ENCODE data around the gene FBXO8. TPM values are rescaled to one million over a fixed set of nuclear protein-coding genes. Genes with fewer than 3 reads are reported as not detected.
A peak's percentile ranks its signal among the peaks of the same experiment; 100 is the strongest.

FBXO8 gene
- polyA plus RNA-seq, 1 of the 3 experiments (the other 2 are of a cell fraction) = 16.0 TPM

DNA sequence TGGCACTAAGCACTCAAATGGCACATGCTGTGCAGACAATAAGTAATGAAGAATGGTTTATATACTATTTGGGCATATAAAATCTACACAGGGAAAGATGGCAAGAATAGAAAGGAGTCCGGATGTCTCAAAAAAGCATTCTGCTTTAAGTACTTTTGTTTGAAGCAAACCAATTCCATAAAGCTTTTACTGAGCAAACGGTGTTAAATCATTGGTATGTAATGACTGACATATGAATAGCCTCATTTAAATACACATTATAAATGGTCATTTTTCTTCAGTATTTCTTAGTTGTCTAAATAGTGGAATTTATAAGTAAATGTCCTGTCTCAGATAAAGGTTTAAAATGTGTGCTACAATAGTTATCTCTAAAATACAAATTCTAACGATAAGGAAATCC, 6.0 kb downstream of the FBXO8 start:
- H3K27me3 ChIP-seq (ENCODE audit: insufficient read depth) = no peaks in the 10 kb centered on the region
- no peaks in the 10 kb centered on the region for H4K20me1 ChIP-seq (ENCODE audit: insufficient read depth)
- peaks cover 2 to 18% of the 10 kb centered on the region in 2 experiments for H3K36me3 ChIP-seq (replicated peaks in 1 of 2; ENCODE audit: control insufficient read depth in 1 of 2, insufficient read depth in 2 of 2, low read length in 1 of 2)
- peaks cover 10% of the 10 kb centered on the region; the same call in 1 of the 2 replicates for H3K9me3 ChIP-seq
- WGBS (ENCODE audit: low lambda C conversion rate) = 70% methylated on average over 3 of the region's 3 CpGs
- no peaks in the 10 kb centered on the region for H3K9me2 ChIP-seq
- CTCF ChIA-PET = interaction anchor here (0.9 to 1.5 kb wide), 3 partner anchors 10 to 892 kb away, joined by 3 to 6 read pairs (median 3); no protein-coding TSS in a partner anchor
- no peaks in the 10 kb centered on the region for H3F3A ChIP-seq (replicated peaks; ENCODE audit: insufficient read depth)
- H3K4me3 ChIP-seq (ENCODE audit: low read depth in 2 of 2, low read length in 1 of 2) = no peak overlapping the region
- no peak for DNase-seq
- H3K4me1 ChIP-seq (ENCODE audit: control insufficient read depth in 1 of 2, insufficient read depth in 2 of 2, low read depth in 1 of 2, low read length in 1 of 2) = peaks cover 0 to 7% of the 10 kb centered on the region in 2 experiments; a peak in 2 of 4 replicates
- H3K79me2 ChIP-seq (ENCODE audit: insufficient read depth) = peaks cover 92% of the 10 kb centered on the region
- peak overlapping the region in 1 of 2 experiments; percentile 58; a peak in 2 of 4 replicates for H3K27ac ChIP-seq (ENCODE audit: low read depth in 2 of 2, low read length in 1 of 2)
- no peak overlapping the region for H3K9ac ChIP-seq
- H3K4me2 ChIP-seq = no peak overlapping the region
- POLR2A ChIA-PET = no interaction called here
- TF ChIP-seq, protein P1, sequence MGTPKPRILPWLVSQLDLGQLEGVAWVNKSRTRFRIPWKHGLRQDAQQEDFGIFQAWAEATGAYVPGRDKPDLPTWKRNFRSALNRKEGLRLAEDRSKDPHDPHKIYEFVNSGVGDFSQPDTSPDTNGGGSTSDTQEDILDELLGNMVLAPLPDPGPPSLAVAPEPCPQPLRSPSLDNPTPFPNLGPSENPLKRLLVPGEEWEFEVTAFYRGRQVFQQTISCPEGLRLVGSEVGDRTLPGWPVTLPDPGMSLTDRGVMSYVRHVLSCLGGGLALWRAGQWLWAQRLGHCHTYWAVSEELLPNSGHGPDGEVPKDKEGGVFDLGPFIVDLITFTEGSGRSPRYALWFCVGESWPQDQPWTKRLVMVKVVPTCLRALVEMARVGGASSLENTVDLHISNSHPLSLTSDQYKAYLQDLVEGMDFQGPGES (IDR thresholded peaks at IDR 0.05; ENCODE audit: low read depth, low read length) = no peak
- TF ChIP-seq, protein P2, sequence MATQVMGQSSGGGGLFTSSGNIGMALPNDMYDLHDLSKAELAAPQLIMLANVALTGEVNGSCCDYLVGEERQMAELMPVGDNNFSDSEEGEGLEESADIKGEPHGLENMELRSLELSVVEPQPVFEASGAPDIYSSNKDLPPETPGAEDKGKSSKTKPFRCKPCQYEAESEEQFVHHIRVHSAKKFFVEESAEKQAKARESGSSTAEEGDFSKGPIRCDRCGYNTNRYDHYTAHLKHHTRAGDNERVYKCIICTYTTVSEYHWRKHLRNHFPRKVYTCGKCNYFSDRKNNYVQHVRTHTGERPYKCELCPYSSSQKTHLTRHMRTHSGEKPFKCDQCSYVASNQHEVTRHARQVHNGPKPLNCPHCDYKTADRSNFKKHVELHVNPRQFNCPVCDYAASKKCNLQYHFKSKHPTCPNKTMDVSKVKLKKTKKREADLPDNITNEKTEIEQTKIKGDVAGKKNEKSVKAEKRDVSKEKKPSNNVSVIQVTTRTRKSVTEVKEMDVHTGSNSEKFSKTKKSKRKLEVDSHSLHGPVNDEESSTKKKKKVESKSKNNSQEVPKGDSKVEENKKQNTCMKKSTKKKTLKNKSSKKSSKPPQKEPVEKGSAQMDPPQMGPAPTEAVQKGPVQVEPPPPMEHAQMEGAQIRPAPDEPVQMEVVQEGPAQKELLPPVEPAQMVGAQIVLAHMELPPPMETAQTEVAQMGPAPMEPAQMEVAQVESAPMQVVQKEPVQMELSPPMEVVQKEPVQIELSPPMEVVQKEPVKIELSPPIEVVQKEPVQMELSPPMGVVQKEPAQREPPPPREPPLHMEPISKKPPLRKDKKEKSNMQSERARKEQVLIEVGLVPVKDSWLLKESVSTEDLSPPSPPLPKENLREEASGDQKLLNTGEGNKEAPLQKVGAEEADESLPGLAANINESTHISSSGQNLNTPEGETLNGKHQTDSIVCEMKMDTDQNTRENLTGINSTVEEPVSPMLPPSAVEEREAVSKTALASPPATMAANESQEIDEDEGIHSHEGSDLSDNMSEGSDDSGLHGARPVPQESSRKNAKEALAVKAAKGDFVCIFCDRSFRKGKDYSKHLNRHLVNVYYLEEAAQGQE (IDR thresholded peaks at IDR 0.05; ENCODE audit: low read depth, low read length) = no peak
- TF ChIP-seq TAF1 (IDR thresholded peaks at IDR 0.05; ENCODE audit: borderline replicate concordance, low read depth, low read length) (no peak), GATA2 (CRISPR knock-in tag; IDR thresholded peaks at IDR 0.05) (no peak), NFIC (IDR thresholded peaks at IDR 0.05; ENCODE audit: borderline replicate concordance) (no peak), ELF1 (IDR thresholded peaks at IDR 0.05) (no peak), CHD2 (IDR thresholded peaks at IDR 0.05; ENCODE audit: low read length, partially characterized antibody) (no peak), TCF12 (IDR thresholded peaks at IDR 0.05) (no peak), GABPA (IDR thresholded peaks at IDR 0.05; ENCODE audit: low read depth) (no peak), POLR2AphosphoS5 (IDR thresholded peaks at IDR 0.05; ENCODE audit: low read depth, low read length) (no peak)
- H2AFZ ChIP-seq (ENCODE audit: low read depth) = no peak overlapping the region

DNA sequence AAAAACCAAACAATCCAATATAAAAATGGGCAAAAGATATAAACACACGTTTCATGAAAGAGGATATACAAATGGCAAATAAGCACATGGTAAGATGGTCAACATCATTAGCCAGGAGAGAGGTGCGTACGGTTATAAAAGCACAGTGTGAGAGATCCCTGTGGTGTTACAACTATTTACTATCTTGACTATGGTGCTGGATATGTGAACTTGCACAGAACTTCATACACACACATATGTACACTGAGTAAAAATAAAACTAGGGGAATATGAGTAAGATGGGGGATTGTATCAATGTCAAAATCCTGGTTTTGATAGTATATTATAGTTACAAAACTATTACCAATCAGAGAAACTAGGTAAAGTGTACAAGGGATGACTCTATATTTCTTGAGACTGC, 8.4 kb downstream of the FBXO8 start:
- Histone ChIP-seq H3K4me1 (ENCODE audit: control insufficient read depth in 1 of 2, insufficient read depth in 2 of 2, low read depth in 1 of 2, low read length in 1 of 2) (peaks cover 0 to 2% of the 10 kb centered on the region in 2 experiments; a peak in 2 of 4 replicates), H3K36me3 (replicated peaks in 1 of 2; ENCODE audit: control insufficient read depth in 1 of 2, insufficient read depth in 2 of 2, low read length in 1 of 2) (peaks cover 2 to 16% of the 10 kb centered on the region in 2 experiments), H3K9ac (no peak overlapping the region), H3F3A (replicated peaks; ENCODE audit: insufficient read depth) (no peaks in the 10 kb centered on the region), H2AFZ (ENCODE audit: low read depth) (no peak overlapping the region), H3K27ac (ENCODE audit: low read depth in 2 of 2, low read length in 1 of 2) (peak overlapping the region in 1 of 2 experiments; percentile 11; a peak in 1 of 4 replicates), H4K20me1 (ENCODE audit: insufficient read depth) (no peaks in the 10 kb centered on the region), H3K27me3 (ENCODE audit: insufficient read depth) (no peaks in the 10 kb centered on the region), H3K9me2 (no peaks in the 10 kb centered on the region), H3K79me2 (ENCODE audit: insufficient read depth) (peaks cover 77% of the 10 kb centered on the region), H3K9me3 (peaks cover 10% of the 10 kb centered on the region; the same call in 1 of the 2 replicates), H3K4me2 (no peak overlapping the region), H3K4me3 (ENCODE audit: low read depth in 2 of 2, low read length in 1 of 2) (no peak overlapping the region)
- ChIA-PET POLR2A (no interaction called here), CTCF (no interaction called here)
- no peak for DNase-seq
- TF ChIP-seq FOSL2 (IDR thresholded peaks at IDR 0.05; ENCODE audit: borderline replicate concordance, low read depth) (no peak), TAF1 (IDR thresholded peaks at IDR 0.05; ENCODE audit: borderline replicate concordance, low read depth, low read length) (no peak), JUND (IDR thresholded peaks at IDR 0.05) (no peak), NFIC (IDR thresholded peaks at IDR 0.05; ENCODE audit: borderline replicate concordance) (no peak), RXRA (IDR thresholded peaks at IDR 0.05; ENCODE audit: borderline replicate concordance, low read depth) (no peak), RAD21 (IDR thresholded peaks at IDR 0.05; ENCODE audit: low read length) (no peak), MEF2A (IDR thresholded peaks at IDR 0.05; ENCODE audit: borderline replicate concordance, low read depth) (no peak), GATA2 (CRISPR knock-in tag; IDR thresholded peaks at IDR 0.05) (no peak), EZH2phosphoT487 (IDR thresholded peaks at IDR 0.05; ENCODE audit: borderline replicate concordance, low read depth) (no peak)
- TF ChIP-seq, protein P2 (IDR thresholded peaks at IDR 0.05; ENCODE audit: low read depth, low read length) = no peak
- TF ChIP-seq, protein P3, sequence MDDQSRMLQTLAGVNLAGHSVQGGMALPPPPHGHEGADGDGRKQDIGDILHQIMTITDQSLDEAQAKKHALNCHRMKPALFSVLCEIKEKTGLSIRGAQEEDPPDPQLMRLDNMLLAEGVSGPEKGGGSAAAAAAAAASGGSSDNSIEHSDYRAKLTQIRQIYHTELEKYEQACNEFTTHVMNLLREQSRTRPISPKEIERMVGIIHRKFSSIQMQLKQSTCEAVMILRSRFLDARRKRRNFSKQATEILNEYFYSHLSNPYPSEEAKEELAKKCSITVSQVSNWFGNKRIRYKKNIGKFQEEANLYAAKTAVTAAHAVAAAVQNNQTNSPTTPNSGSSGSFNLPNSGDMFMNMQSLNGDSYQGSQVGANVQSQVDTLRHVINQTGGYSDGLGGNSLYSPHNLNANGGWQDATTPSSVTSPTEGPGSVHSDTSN (IDR thresholded peaks at IDR 0.05) = no peak
- WGBS (ENCODE audit: low lambda C conversion rate) = 94% methylated on average over 3 of the region's 3 CpGs
